A549 (cell line): ENCODE measurements around the gene NOS3. TPM values are rescaled to one million over a fixed set of nuclear protein-coding genes. Genes with fewer than 3 reads are reported as not detected.

Experiments
- ATAC-seq, 2 experiments: fragments of 200-7000 bp in 1 of 2; fragments of >200 bp in 1 of 2; cut with Nextera tagmentation in 1 of 2; cut with Tn5 transposase in 1 of 2; 3 replicates each; pipeline versions ENCODE4 v1.8.0 to v1.9.1; 2018 to 2020; ENCODE audit warnings: mild to moderate bottlenecking in 1 of 2, moderate library complexity in 1 of 2
- CTCF ChIA-PET: fragments of 300-600 bp; sonication (Branson Sonifier 250); formaldehyde crosslinking; extraction: SDS; loops from one replicate; lab custom pipeline; 2021; ENCODE audit warnings: antibody characterized with exemption, inconsistent platforms; lab: Yijun Ruan, JAX
- POLR2A ChIA-PET: fragments of 350-600 bp; formaldehyde crosslinking; extraction: SDS; loops from one replicate; lab custom pipeline; 2021; ENCODE audit warnings: antibody characterized with exemption, inconsistent platforms; lab: Yijun Ruan, JAX
- DNase-seq, 2 experiments: peaks; one replicate each; pipeline versions ENCODE4 v3.0.0 to v3.0.0-alpha.2; 2011 to 2016; ENCODE audit warnings: low read depth in 1 of 2, low spot score in 1 of 2
- FAIRE-seq: peaks from 2 replicates; lab custom pipeline; 2011; peaks lifted over from hg19 to GRCh38; lab: Jason Lieb, UNC
- H3K27ac ChIP-seq, 2 experiments: fragments of >200 bp; sonication (Bioruptor Twin); formaldehyde crosslinking; 3 replicates each; pipeline ENCODE4 v1.5.1; 2016 to 2017
- H3K4me1 ChIP-seq: fragments of >200 bp; sonication (Bioruptor Twin); formaldehyde crosslinking; 3 replicates; pipeline ENCODE4 v1.6.1; 2016
- H3K4me2 ChIP-seq: fragments of >200 bp; sonication (Bioruptor Twin); formaldehyde crosslinking; 3 replicates; pipeline ENCODE4 v1.6.1; 2016
- H3K4me3 ChIP-seq: fragments of >200 bp; sonication (Bioruptor Twin); formaldehyde crosslinking; 3 replicates; pipeline ENCODE4 v1.5.1; 2016
- H3K9me3 ChIP-seq: fragments of >200 bp; sonication (Bioruptor Twin); formaldehyde crosslinking; 3 replicates; pipeline ENCODE4 v1.6.1; 2016
- CBX8 ChIP-seq: fragments of 200-600 bp; sonication (generic); IDR thresholded peaks from 2 replicates; pipeline ENCODE4 v1.6.1; 2016
- EP300 ChIP-seq, 2 experiments: fragments of >200 bp; sonication (Bioruptor Twin); formaldehyde crosslinking; IDR thresholded peaks; 2 replicates in 1 of 2; 3 replicates in 1 of 2; pipeline ENCODE4 v1.6.1; 2016 to 2017
- ESRRA ChIP-seq: fragments of 150-350 bp; IDR thresholded peaks from 2 replicates; pipeline ENCODE4 v1.6.1; 2014; ENCODE audit warnings: mild to moderate bottlenecking, low read length, borderline replicate concordance
- GATA3 ChIP-seq: IDR thresholded peaks from 2 replicates; pipeline ENCODE4 v1.6.1; 2012; ENCODE audit warnings: borderline replicate concordance
- HOXB5 ChIP-seq: fragments of 250-450 bp; sonication (Bioruptor Pico); IDR thresholded peaks from 2 replicates; pipeline ENCODE4 v1.5.0; 2020; ENCODE audit warnings: mild to moderate bottlenecking, moderate library complexity
- JUN ChIP-seq, 2 experiments: fragments of >200 bp; sonication (Bioruptor Twin); formaldehyde crosslinking; IDR thresholded peaks; 2 replicates in 1 of 2; 3 replicates in 1 of 2; pipeline ENCODE4 v1.6.1; 2016 to 2017
- JUNB ChIP-seq: fragments of >200 bp; sonication (Bioruptor Twin); formaldehyde crosslinking; IDR thresholded peaks from 2 replicates; pipeline ENCODE4 v1.6.1; 2016
- MAFK ChIP-seq: fragments of 450-650 bp; IDR thresholded peaks from 2 replicates; pipeline ENCODE4 v1.6.1; 2014; ENCODE audit not compliant: partially characterized antibody
- MAZ ChIP-seq: fragments of 150-350 bp; IDR thresholded peaks from 2 replicates; pipeline ENCODE4 v1.6.1; 2014; ENCODE audit warnings: antibody characterized with exemption, low read depth, low read length, borderline replicate concordance
- NFE2L2 ChIP-seq: fragments of 150-350 bp; conservative IDR thresholded peaks from 2 replicates; pipeline ENCODE4 v1.6.1; 2014; ENCODE audit warnings: low read length
- NPAS2 ChIP-seq: fragments of 250-450 bp; sonication (Bioruptor Pico); IDR thresholded peaks from 2 replicates; pipeline ENCODE4 v1.8.0; 2022; ENCODE audit warnings: mild to moderate bottlenecking, moderate library complexity, borderline replicate concordance
- PHF8 ChIP-seq: fragments of 200-600 bp; sonication (generic); IDR thresholded peaks from 2 replicates; pipeline ENCODE4 v1.6.1; 2016; ENCODE audit warnings: low read depth, mild to moderate bottlenecking, antibody characterized with exemption, moderate library complexity, borderline replicate concordance
- RAD21 ChIP-seq, 2 experiments: fragments of >200 bp in 1 of 2; sonication (Bioruptor Twin) in 1 of 2; formaldehyde crosslinking in 1 of 2; IDR thresholded peaks in 1 of 2; conservative IDR thresholded peaks in 1 of 2; 2 replicates in 1 of 2; 3 replicates in 1 of 2; pipeline ENCODE4 v1.6.1; 2012 to 2018; ENCODE audit warnings: inconsistent platforms in 1 of 2
- RARB ChIP-seq: fragments of 250-450 bp; sonication (Bioruptor Pico); IDR thresholded peaks from 2 replicates; pipeline ENCODE4 v1.8.0; 2021; ENCODE audit warnings: mild to moderate bottlenecking, moderate library complexity
- RCOR1 ChIP-seq: fragments of 150-350 bp; IDR thresholded peaks from 2 replicates; pipeline ENCODE4 v1.6.1; 2014; ENCODE audit warnings: antibody characterized with exemption, low read length, low read depth
- RNF2 ChIP-seq: fragments of 200-600 bp; sonication (generic); IDR thresholded peaks from 2 replicates; pipeline ENCODE4 v1.6.1; 2016; ENCODE audit warnings: low read depth, mild to moderate bottlenecking, antibody characterized with exemption, moderate library complexity, borderline replicate concordance
- SMC3 ChIP-seq: fragments of >200 bp; sonication (Bioruptor Twin); formaldehyde crosslinking; IDR thresholded peaks from 3 replicates; pipeline ENCODE4 v1.6.1; 2018; ENCODE audit warnings: inconsistent platforms
- TFCP2L1 ChIP-seq: fragments of 250-450 bp; sonication (Bioruptor Pico); IDR thresholded peaks from 2 replicates; pipeline ENCODE4 v1.5.0; 2021; ENCODE audit warnings: mild to moderate bottlenecking
- ZC3H11A ChIP-seq: fragments of 450-650 bp; IDR thresholded peaks from 2 replicates; pipeline ENCODE4 v1.6.1; 2014; ENCODE audit warnings: antibody characterized with exemption, mild to moderate bottlenecking
- ZNF302 ChIP-seq: fragments of 250-450 bp; sonication (Bioruptor Pico); IDR thresholded peaks from 2 replicates; pipeline ENCODE4 v1.9.0; 2021; ENCODE audit warnings: inconsistent platforms, mild to moderate bottlenecking, moderate library complexity
- WGBS: methylation state at CpG from one replicate; pipeline ENCODE4 v1.1.6; 2017; ENCODE audit errors: missing lambda C conversion rate; 5-methylcytosine and 5-hydroxymethylcytosine counted together
- polyA plus RNA-seq, 4 experiments: library from polyadenylated mRNA; depleted of rRNA in 3 of 4; stranded (reverse); fragments of >200 nt; fragmentation: RNase III in 1 of 4; extraction: RNeasy Plus Mini Kit Qiagen cat#74134 plus additional on column Dnase treatment in 1 of 4; gene quantifications; 2 replicates in 3 of 4; 3 replicates in 1 of 4; pipeline ENCODE4 v1.2.3, GENCODE V29; 2011 to 2017
- TF ChIP-seq, protein P1 (sequence below): IDR thresholded peaks from 2 replicates; pipeline ENCODE4 v1.6.1; 2012; ENCODE audit warnings: low read depth, borderline replicate concordance
- TF ChIP-seq, protein P2 (sequence below): IDR thresholded peaks from 2 replicates; pipeline ENCODE4 v1.6.1; 2012
- TF ChIP-seq, protein P3 (sequence below): fragments of 450-650 bp; IDR thresholded peaks from 2 replicates; pipeline ENCODE4 v1.6.1; 2014; ENCODE audit warnings: antibody characterized with exemption
- TF ChIP-seq, protein P4 (sequence below): fragments of >200 bp; sonication (Bioruptor Twin); formaldehyde crosslinking; IDR thresholded peaks from 3 replicates; pipeline ENCODE4 v1.5.1; 2016
- TF ChIP-seq, protein P5 (sequence below): IDR thresholded peaks from 2 replicates; pipeline ENCODE4 v1.6.1; 2012
- TF ChIP-seq, protein P6 (sequence below): fragments of 250-450 bp; sonication (Bioruptor Pico); IDR thresholded peaks from 2 replicates; pipeline ENCODE4 v1.5.0; 2021; ENCODE audit warnings: mild to moderate bottlenecking, moderate library complexity, borderline replicate concordance

The NOS3 gene
- polyA plus RNA-seq, 2 of the 4 experiments (the other 2 are of a cell fraction): 0.52 to 0.71 TPM

DNA sequence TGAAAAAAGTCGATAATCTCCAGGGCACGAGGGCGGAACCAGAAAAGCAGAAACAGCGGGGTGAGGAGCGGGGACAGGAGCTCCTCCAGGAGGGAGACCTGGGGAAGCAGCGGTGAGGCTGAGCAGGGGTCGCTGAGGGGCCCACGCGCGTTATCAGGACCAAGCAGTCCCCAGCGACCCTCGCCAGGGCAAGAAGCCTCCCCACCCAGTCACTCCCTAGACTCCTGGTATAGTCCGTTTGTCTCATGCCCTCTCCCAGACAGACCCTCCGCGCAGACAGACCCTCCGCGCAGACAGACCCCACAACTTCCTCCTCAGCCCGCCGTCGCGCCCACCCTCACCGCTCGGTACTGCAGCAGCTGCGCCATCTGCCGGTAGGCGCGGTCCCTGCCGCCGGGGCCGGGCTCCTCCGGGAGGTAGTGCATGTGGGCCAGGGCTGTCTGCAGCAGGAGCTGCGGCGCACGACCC is 27.2 kb downstream of the NOS3 start:
- no peak for FAIRE-seq

DNA sequence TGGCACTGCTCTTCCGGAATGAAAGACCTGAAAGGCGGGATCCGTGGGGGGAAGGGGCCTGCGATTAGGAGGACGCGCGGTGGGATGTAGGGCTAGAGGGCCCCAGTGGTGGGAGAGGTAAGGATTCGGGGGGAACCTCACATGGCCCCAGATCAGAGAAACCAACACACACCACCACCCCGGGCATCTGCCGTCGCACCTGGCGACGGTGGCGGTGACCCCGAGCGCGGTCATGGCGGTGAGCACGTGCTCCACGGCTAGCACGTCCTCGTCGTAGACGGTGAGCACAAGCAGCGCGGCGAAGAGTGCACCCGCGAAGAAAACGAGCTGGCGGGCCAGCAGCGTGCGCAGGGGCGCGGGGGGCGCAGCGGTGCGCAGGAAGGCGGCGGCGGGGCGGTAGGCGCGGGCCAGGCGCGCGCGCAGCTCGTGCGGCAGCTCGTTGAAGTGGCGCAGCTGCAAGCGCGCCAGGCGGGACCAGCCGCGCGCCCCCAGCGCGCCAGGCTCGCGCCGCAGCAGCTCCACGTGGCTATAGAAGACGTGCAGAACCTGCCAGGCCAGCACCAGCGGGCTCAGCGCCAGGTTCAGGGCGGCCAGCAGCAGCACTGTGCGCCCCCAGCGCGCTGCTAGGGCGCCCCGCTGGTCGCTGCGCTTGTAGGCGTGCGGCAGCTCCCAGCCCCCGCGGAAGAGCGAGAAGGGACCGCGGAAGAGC is 27.8 kb downstream of the NOS3 start:
- Histone ChIP-seq H3K27ac (peak overlapping the region; percentile 8 to 75; a peak in 2 of 6 replicates), H3K4me3 (peak overlapping the region; percentile 30), H3K4me2 (peak overlapping the region; percentile 90), H3K4me1 (peaks cover 6% of the 10 kb centered on the region; the same call in 2 of the 3 replicates), H3K9me3 (no peaks in the 10 kb centered on the region)
- WGBS: 43% methylated on average over 46 of the region's 82 CpGs
- no peak for FAIRE-seq
- no peak for TF ChIP-seq RARB (CRISPR knock-in tag)
- no peak for TF ChIP-seq PHF8
- TF ChIP-seq RNF2: no peak
- TF ChIP-seq HOXB5 (CRISPR knock-in tag): no peak
- TF ChIP-seq, protein P1, sequence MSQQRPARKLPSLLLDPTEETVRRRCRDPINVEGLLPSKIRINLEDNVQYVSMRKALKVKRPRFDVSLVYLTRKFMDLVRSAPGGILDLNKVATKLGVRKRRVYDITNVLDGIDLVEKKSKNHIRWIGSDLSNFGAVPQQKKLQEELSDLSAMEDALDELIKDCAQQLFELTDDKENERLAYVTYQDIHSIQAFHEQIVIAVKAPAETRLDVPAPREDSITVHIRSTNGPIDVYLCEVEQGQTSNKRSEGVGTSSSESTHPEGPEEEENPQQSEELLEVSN: peak; percentile 88
- TF ChIP-seq, protein P2, sequence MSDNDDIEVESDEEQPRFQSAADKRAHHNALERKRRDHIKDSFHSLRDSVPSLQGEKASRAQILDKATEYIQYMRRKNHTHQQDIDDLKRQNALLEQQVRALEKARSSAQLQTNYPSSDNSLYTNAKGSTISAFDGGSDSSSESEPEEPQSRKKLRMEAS: peak; percentile 84
- TF ChIP-seq NFE2L2: no peak
- no peak for TF ChIP-seq MAZ
- ChIA-PET POLR2A (interaction anchor here (1.0 kb wide), 1 partner anchor 9 kb away, joined by 4 read pairs; the partner anchor contains the start of gene ABCB8), CTCF (interaction anchor here (0.6 to 9.0 kb wide), 48 partner anchors 8 to 595 kb away, joined by 3 to 110 read pairs (median 6); partner anchors contain the start of genes ABCB8, NOS3 and SLC4A2)
- DNase-seq: no peak
- peak; percentile 6 to 30; a peak in 5 of 6 replicates for ATAC-seq

More for the DNA sequence above, 27.2 kb downstream of the NOS3 start:
- peak; percentile 72 to 94 for ATAC-seq
- Histone ChIP-seq H3K9me3 (no peaks in the 10 kb centered on the region), H3K4me1 (peaks cover 6% of the 10 kb centered on the region; the same call in 2 of the 3 replicates), H3K27ac (peak overlapping the region in 1 of 2 experiments; percentile 75; a peak in 2 of 6 replicates), H3K4me2 (peak overlapping the region; percentile 90), H3K4me3 (peak overlapping the region; percentile 30; the same call in 2 of the 3 replicates)
- TF ChIP-seq TFCP2L1 (CRISPR knock-in tag) (no peak), CBX8 (no peak), JUN (IDR thresholded peaks at IDR 0.05) (no peak), MAZ (no peak), ZC3H11A (no peak), RAD21 (conservative IDR thresholded peaks at IDR 0.05 in 1 of 2, IDR thresholded peaks at IDR 0.05 in 1 of 2) (peak; percentile 58 to 64), SMC3 (peak; percentile 84)
- TF ChIP-seq, protein P3, sequence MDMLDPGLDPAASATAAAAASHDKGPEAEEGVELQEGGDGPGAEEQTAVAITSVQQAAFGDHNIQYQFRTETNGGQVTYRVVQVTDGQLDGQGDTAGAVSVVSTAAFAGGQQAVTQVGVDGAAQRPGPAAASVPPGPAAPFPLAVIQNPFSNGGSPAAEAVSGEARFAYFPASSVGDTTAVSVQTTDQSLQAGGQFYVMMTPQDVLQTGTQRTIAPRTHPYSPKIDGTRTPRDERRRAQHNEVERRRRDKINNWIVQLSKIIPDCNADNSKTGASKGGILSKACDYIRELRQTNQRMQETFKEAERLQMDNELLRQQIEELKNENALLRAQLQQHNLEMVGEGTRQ: no peak
- TF ChIP-seq, protein P4, sequence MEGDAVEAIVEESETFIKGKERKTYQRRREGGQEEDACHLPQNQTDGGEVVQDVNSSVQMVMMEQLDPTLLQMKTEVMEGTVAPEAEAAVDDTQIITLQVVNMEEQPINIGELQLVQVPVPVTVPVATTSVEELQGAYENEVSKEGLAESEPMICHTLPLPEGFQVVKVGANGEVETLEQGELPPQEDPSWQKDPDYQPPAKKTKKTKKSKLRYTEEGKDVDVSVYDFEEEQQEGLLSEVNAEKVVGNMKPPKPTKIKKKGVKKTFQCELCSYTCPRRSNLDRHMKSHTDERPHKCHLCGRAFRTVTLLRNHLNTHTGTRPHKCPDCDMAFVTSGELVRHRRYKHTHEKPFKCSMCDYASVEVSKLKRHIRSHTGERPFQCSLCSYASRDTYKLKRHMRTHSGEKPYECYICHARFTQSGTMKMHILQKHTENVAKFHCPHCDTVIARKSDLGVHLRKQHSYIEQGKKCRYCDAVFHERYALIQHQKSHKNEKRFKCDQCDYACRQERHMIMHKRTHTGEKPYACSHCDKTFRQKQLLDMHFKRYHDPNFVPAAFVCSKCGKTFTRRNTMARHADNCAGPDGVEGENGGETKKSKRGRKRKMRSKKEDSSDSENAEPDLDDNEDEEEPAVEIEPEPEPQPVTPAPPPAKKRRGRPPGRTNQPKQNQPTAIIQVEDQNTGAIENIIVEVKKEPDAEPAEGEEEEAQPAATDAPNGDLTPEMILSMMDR: peak; percentile 88
- peak; percentile 55 to 71 for DNase-seq
- CTCF ChIA-PET: interaction anchor here (0.6 to 9.0 kb wide), 52 partner anchors 8 to 594 kb away, joined by 3 to 110 read pairs (median 5); partner anchors contain the start of genes ABCB8, NOS3 and SLC4A2
- POLR2A ChIA-PET: interaction anchor here (1.0 kb wide), 1 partner anchor 10 kb away, joined by 4 read pairs; the partner anchor contains the start of gene ABCB8
- 16% methylated on average over 24 of the region's 34 CpGs for WGBS

DNA sequence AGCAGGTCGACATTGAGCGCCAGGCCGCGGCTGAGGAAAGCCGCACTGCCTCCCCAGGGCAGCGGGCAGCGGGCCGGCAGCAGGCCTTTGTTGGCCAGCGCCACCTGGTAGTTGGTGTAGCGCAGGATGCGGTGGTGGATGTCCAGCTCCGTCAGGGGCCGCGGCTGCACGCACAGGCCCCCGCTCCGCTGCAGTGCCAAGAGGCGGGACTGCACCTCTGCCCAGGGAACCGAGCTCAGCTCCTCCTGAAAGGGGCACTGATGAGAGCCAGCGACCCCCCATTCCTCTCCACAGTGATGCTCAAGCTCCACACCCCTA is 28.3 kb downstream of the NOS3 start:
- Histone ChIP-seq H3K4me3 (no peak overlapping the region), H3K9me3 (no peaks in the 10 kb centered on the region), H3K4me2 (peak overlapping the region; percentile 90), H3K4me1 (peaks cover 6% of the 10 kb centered on the region; the same call in 2 of the 3 replicates)
- POLR2A ChIA-PET: interaction anchor here (1.0 kb wide), 1 partner anchor 9 kb away, joined by 4 read pairs; the partner anchor contains the start of gene ABCB8
- ATAC-seq: no peak
- 82% methylated on average over 9 of the region's 20 CpGs for WGBS
- no peak for FAIRE-seq
- TF ChIP-seq, protein P5, sequence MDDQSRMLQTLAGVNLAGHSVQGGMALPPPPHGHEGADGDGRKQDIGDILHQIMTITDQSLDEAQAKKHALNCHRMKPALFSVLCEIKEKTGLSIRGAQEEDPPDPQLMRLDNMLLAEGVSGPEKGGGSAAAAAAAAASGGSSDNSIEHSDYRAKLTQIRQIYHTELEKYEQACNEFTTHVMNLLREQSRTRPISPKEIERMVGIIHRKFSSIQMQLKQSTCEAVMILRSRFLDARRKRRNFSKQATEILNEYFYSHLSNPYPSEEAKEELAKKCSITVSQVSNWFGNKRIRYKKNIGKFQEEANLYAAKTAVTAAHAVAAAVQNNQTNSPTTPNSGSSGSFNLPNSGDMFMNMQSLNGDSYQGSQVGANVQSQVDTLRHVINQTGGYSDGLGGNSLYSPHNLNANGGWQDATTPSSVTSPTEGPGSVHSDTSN: no peak
- TF ChIP-seq RNF2 (no peak), GATA3 (no peak), ESRRA (no peak), EP300 (IDR thresholded peaks at IDR 0.05) (no peak), JUNB (no peak), NPAS2 (no peak), RCOR1 (no peak), ZNF302 (CRISPR knock-in tag) (no peak), MAFK (no peak)
- TF ChIP-seq, protein P6, sequence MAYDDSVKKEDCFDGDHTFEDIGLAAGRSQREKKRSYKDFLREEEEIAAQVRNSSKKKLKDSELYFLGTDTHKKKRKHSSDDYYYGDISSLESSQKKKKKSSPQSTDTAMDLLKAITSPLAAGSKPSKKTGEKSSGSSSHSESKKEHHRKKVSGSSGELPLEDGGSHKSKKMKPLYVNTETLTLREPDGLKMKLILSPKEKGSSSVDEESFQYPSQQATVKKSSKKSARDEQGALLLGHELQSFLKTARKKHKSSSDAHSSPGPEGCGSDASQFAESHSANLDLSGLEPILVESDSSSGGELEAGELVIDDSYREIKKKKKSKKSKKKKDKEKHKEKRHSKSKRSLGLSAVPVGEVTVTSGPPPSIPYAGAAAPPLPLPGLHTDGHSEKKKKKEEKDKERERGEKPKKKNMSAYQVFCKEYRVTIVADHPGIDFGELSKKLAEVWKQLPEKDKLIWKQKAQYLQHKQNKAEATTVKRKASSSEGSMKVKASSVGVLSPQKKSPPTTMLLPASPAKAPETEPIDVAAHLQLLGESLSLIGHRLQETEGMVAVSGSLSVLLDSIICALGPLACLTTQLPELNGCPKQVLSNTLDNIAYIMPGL (CRISPR knock-in tag): no peak
- TF ChIP-seq, all 56 proteins: peak for 0
- DNase-seq: no peak
- CTCF ChIA-PET: interaction anchor here (0.9 to 9.0 kb wide), 33 partner anchors 9 to 595 kb away, joined by 3 to 110 read pairs (median 9); partner anchors contain the start of genes ABCB8, NOS3 and SLC4A2
- no peak overlapping the region for H3K27ac ChIP-seq
